Mesenchymal stem cell (in vitro differentiated cells and primary cell): ENCODE measurements around the gene IKBIP.

Experiments used
- DNase-seq: peaks from one replicate; pipeline ENCODE4 v3.0.0-alpha.2; 2013
- H2AFZ ChIP-seq: one replicate; pipeline ENCODE4 v1.6.1; 2013; ENCODE audit warnings: low read depth, mild to moderate bottlenecking, control low read depth, inconsistent platforms, low read length, moderate library complexity
- H2AK5ac ChIP-seq: 2 replicates; pipeline ENCODE4 v1.6.1; 2013; ENCODE audit warnings: low read length, moderate library complexity, mild to moderate bottlenecking, inconsistent platforms; ENCODE audit not compliant: severe bottlenecking
- H2BK120ac ChIP-seq: one replicate; pipeline ENCODE4 v1.6.1; 2013; ENCODE audit warnings: low read depth, mild to moderate bottlenecking, inconsistent platforms, low read length, moderate library complexity
- H2BK12ac ChIP-seq, 2 experiments: one replicate each; pipeline ENCODE4 v1.6.1; 2013; ENCODE audit warnings: inconsistent platforms in 2 of 2, low read length in 2 of 2, mild to moderate bottlenecking in 2 of 2, moderate library complexity in 2 of 2, control low read depth in 1 of 2
- H2BK15ac ChIP-seq: one replicate; pipeline ENCODE4 v1.6.1; 2013; ENCODE audit warnings: mild to moderate bottlenecking, low read depth, inconsistent platforms; ENCODE audit not compliant: poor library complexity, severe bottlenecking
- H2BK5ac ChIP-seq: 2 replicates; pipeline ENCODE4 v1.6.1; 2013; ENCODE audit warnings: low read depth, mild to moderate bottlenecking, low read length, control low read depth, inconsistent platforms; ENCODE audit not compliant: poor library complexity, severe bottlenecking
- H3K14ac ChIP-seq, 2 experiments: one replicate each; pipeline ENCODE4 v1.6.1; 2013; ENCODE audit warnings: inconsistent platforms in 2 of 2, low read length in 2 of 2, control low read depth in 1 of 2, mild to moderate bottlenecking in 1 of 2, moderate library complexity in 1 of 2
- H3K18ac ChIP-seq, 2 experiments: one replicate each; pipeline ENCODE4 v1.6.1; 2013; ENCODE audit warnings: inconsistent platforms in 2 of 2, low read length in 2 of 2, control low read depth in 1 of 2, low read depth in 1 of 2, mild to moderate bottlenecking in 1 of 2
- H3K23ac ChIP-seq, 2 experiments: one replicate each; pipeline ENCODE4 v1.6.1; 2013; ENCODE audit warnings: inconsistent platforms in 2 of 2, low read length in 2 of 2, mild to moderate bottlenecking in 2 of 2, moderate library complexity in 2 of 2, control low read depth in 1 of 2
- H3K27ac ChIP-seq: 2 replicates; pipeline ENCODE4 v1.5.1; 2013; ENCODE audit warnings: mild to moderate bottlenecking, moderate library complexity, low read length, control low read depth, inconsistent platforms; ENCODE audit not compliant: poor library complexity, severe bottlenecking
- H3K27me3 ChIP-seq, 2 experiments: 2 replicates each; pipeline versions ENCODE4 v1.6.1 to v1.7.0; 2013; ENCODE audit warnings: low read length in 2 of 2, mild to moderate bottlenecking in 2 of 2, moderate library complexity in 2 of 2, control low read depth in 1 of 2, inconsistent platforms in 1 of 2; ENCODE audit not compliant: control insufficient read depth in 1 of 2, insufficient read depth in 1 of 2
- H3K36me3 ChIP-seq, 2 experiments: 2 replicates each; pipeline versions ENCODE4 v1.6.1 to v1.7.0; 2013; ENCODE audit warnings: low read length in 2 of 2, control low read depth in 1 of 2, inconsistent platforms in 1 of 2, low read depth in 1 of 2, mild to moderate bottlenecking in 1 of 2; ENCODE audit not compliant: insufficient read depth in 2 of 2, control insufficient read depth in 1 of 2
- H3K4ac ChIP-seq, 2 experiments: one replicate each; pipeline ENCODE4 v1.6.1; 2013; ENCODE audit warnings: inconsistent platforms in 2 of 2, low read length in 2 of 2, mild to moderate bottlenecking in 2 of 2, moderate library complexity in 2 of 2, control low read depth in 1 of 2, low read depth in 1 of 2
- H3K4me1 ChIP-seq: 2 replicates; pipeline ENCODE4 v1.6.1; 2013; ENCODE audit warnings: low read depth, low read length, control low read depth; ENCODE audit not compliant: control insufficient read depth, insufficient read depth
- H3K4me2 ChIP-seq: 2 replicates; pipeline ENCODE4 v1.6.1; 2013; ENCODE audit warnings: low read length, mild to moderate bottlenecking, inconsistent platforms; ENCODE audit not compliant: poor library complexity, severe bottlenecking
- H3K4me3 ChIP-seq, 2 experiments: 2 replicates each; pipeline versions ENCODE4 v1.5.1 to v1.7.0; 2013; ENCODE audit warnings: low read length in 2 of 2, mild to moderate bottlenecking in 2 of 2, control low read depth in 1 of 2, low read depth in 1 of 2; ENCODE audit not compliant: insufficient read depth in 1 of 2
- H3K79me1 ChIP-seq: replicated peaks from 2 replicates; pipeline ENCODE4 v1.6.1; 2013; ENCODE audit warnings: mild to moderate bottlenecking, control low read depth, low read length, inconsistent platforms; ENCODE audit not compliant: poor library complexity, severe bottlenecking
- H3K9ac ChIP-seq: 2 replicates; pipeline ENCODE4 v1.7.0; 2013; ENCODE audit warnings: mild to moderate bottlenecking, low read length, moderate library complexity
- H3K9me3 ChIP-seq: 2 replicates; pipeline ENCODE4 v1.7.0; 2013; ENCODE audit warnings: mild to moderate bottlenecking, low read length; ENCODE audit not compliant: control insufficient read depth
- H4K8ac ChIP-seq: one replicate; pipeline ENCODE4 v1.6.1; 2013; ENCODE audit warnings: inconsistent platforms, mild to moderate bottlenecking, low read length, moderate library complexity
- H4K91ac ChIP-seq: one replicate; pipeline ENCODE4 v1.6.1; 2013; ENCODE audit warnings: mild to moderate bottlenecking, low read length, inconsistent platforms
- WGBS: methylation state at CpG from one replicate; pipeline ENCODE4 v1.1.7; 2013; ENCODE audit warnings: mixed read lengths; 5-methylcytosine and 5-hydroxymethylcytosine counted together

The IKBIP gene

GRCh38 chr12:98592825-98593322 lies 51.7 kb downstream of the IKBIP start:
- no peak overlapping the region for H4K91ac ChIP-seq
- WGBS = 90% methylated on average over 6 of the region's 9 CpGs
- H3K79me1 ChIP-seq = no peaks in the 10 kb centered on the region
- no peak overlapping the region for H2AK5ac ChIP-seq
- no peak overlapping the region for H2BK12ac ChIP-seq
- H3K23ac ChIP-seq = no peak overlapping the region
- no peaks in the 10 kb centered on the region for H3K9me3 ChIP-seq
- no peak overlapping the region for H3K14ac ChIP-seq
- no peak for DNase-seq
- H4K8ac ChIP-seq = peak overlapping the region; percentile 52
- no peak overlapping the region for H3K4ac ChIP-seq
- peak overlapping the region; percentile 64 for H3K4me2 ChIP-seq
- H2BK5ac ChIP-seq = no peak overlapping the region
- no peaks in the 10 kb centered on the region for H3K27me3 ChIP-seq
- H3K4me1 ChIP-seq = peaks cover 4% of the 10 kb centered on the region
- no peak overlapping the region for H2BK15ac ChIP-seq
- H3K18ac ChIP-seq = no peak overlapping the region
- peak overlapping the region; percentile 99 for H3K9ac ChIP-seq
- peak overlapping the region in 1 of 2 experiments; percentile 94 for H3K4me3 ChIP-seq
- H2AFZ ChIP-seq = no peak overlapping the region
- H2BK120ac ChIP-seq = no peak overlapping the region
- no peak overlapping the region for H3K27ac ChIP-seq
- peaks cover 8 to 26% of the 10 kb centered on the region in 2 experiments for H3K36me3 ChIP-seq

- Histone ChIP-seq H2BK5ac (no peak overlapping the region), H2BK12ac (no peak overlapping the region), H3K4me2 (no peak overlapping the region), H2BK120ac (no peak overlapping the region), H3K27me3 (no peaks in the 10 kb centered on the region), H4K8ac (peak overlapping the region; percentile 9), H3K9ac (no peak overlapping the region), H3K23ac (no peak overlapping the region), H3K4ac (no peak overlapping the region), H3K4me1 (peaks cover 1% of the 10 kb centered on the region), H3K36me3 (peaks cover 0 to 9% of the 10 kb centered on the region in 2 experiments), H3K79me1 (no peaks in the 10 kb centered on the region), H3K18ac (no peak overlapping the region), H2BK15ac (no peak overlapping the region), H3K9me3 (no peaks in the 10 kb centered on the region), H4K91ac (no peak overlapping the region), H2AK5ac (no peak overlapping the region), H3K4me3 (no peak overlapping the region), H3K27ac (no peak overlapping the region), H3K14ac (no peak overlapping the region), H2AFZ (no peak overlapping the region)
- peak; percentile 24 for DNase-seq
- 91% methylated on average over 1 of the region's 4 CpGs for WGBS
Measured at GRCh38 chr12:98591209-98591608, 53.4 kb downstream of the IKBIP start.

GRCh38 chr12:98587084-98587483 lies 57.5 kb downstream of the IKBIP start:
- no peak for DNase-seq
- WGBS = 89% methylated on average over 4 of the region's 5 CpGs

GRCh38 chr12:98582093-98582492 lies 62.5 kb downstream of the IKBIP start:
- no peak overlapping the region for H2AK5ac ChIP-seq
- no peaks in the 10 kb centered on the region for H3K79me1 ChIP-seq
- no peak overlapping the region for H2AFZ ChIP-seq
- no peak overlapping the region for H3K27ac ChIP-seq
- WGBS = 60% methylated on average over 6 of the region's 6 CpGs
- H2BK12ac ChIP-seq = no peak overlapping the region
- no peak for DNase-seq
- no peak overlapping the region for H4K91ac ChIP-seq
- H2BK120ac ChIP-seq = no peak overlapping the region
- H3K4ac ChIP-seq = no peak overlapping the region
- H3K4me3 ChIP-seq = no peak overlapping the region
- H3K14ac ChIP-seq = no peak overlapping the region
- H3K9ac ChIP-seq = no peak overlapping the region
- H3K23ac ChIP-seq = no peak overlapping the region
- peaks cover 3% of the 10 kb centered on the region for H3K4me1 ChIP-seq
- H3K9me3 ChIP-seq = no peaks in the 10 kb centered on the region
- H3K4me2 ChIP-seq = no peak overlapping the region
- no peak overlapping the region for H3K18ac ChIP-seq
- H4K8ac ChIP-seq = no peak overlapping the region
- H3K27me3 ChIP-seq = no peaks in the 10 kb centered on the region
- no peak overlapping the region for H2BK5ac ChIP-seq
- no peaks in the 10 kb centered on the region for H3K36me3 ChIP-seq
- no peak overlapping the region for H2BK15ac ChIP-seq

More at GRCh38 chr12:98587084-98587483, 57.5 kb downstream of the IKBIP start:
- H3K79me1 ChIP-seq = no peaks in the 10 kb centered on the region
- H3K4ac ChIP-seq = no peak overlapping the region
- H3K27ac ChIP-seq = no peak overlapping the region
- no peak overlapping the region for H4K8ac ChIP-seq
- H4K91ac ChIP-seq = no peak overlapping the region
- no peak overlapping the region for H2BK5ac ChIP-seq
- no peaks in the 10 kb centered on the region for H3K4me1 ChIP-seq
- no peak overlapping the region for H3K18ac ChIP-seq
- no peak overlapping the region for H3K4me3 ChIP-seq
- H3K27me3 ChIP-seq = no peaks in the 10 kb centered on the region
- H2BK120ac ChIP-seq = no peak overlapping the region
- no peaks in the 10 kb centered on the region for H3K36me3 ChIP-seq
- no peaks in the 10 kb centered on the region for H3K9me3 ChIP-seq
- no peak overlapping the region for H2BK15ac ChIP-seq
- H3K4me2 ChIP-seq = no peak overlapping the region
- H2AK5ac ChIP-seq = no peak overlapping the region
- H2BK12ac ChIP-seq = no peak overlapping the region
- H3K9ac ChIP-seq = no peak overlapping the region
- H2AFZ ChIP-seq = no peak overlapping the region
- no peak overlapping the region for H3K14ac ChIP-seq
- H3K23ac ChIP-seq = no peak overlapping the region
